Astrocyte (in vitro differentiated cells and primary cell): Measurements from ENCODE around the gene GSTM2. TPM values are rescaled to one million over a fixed set of nuclear protein-coding genes. Genes with fewer than 3 reads are reported as not detected.

Experiments used
- DNase-seq: peaks from one replicate; pipeline ENCODE4 v3.0.0-alpha.2; 2010; ENCODE audit warnings: low read depth
- FAIRE-seq: peaks from 2 replicates; lab custom pipeline; 2011; peaks lifted over from hg19 to GRCh38; lab: Jason Lieb, UNC
- H2AFZ ChIP-seq: 2 replicates; pipeline ENCODE4 v1.6.0; 2012; ENCODE audit warnings: low read depth, low read length, inconsistent platforms
- H3K27ac ChIP-seq: 2 replicates; pipeline ENCODE4 v1.5.1; 2011; ENCODE audit warnings: low read depth, low read length, inconsistent platforms
- H3K27me3 ChIP-seq: 2 replicates; pipeline ENCODE4 v1.6.0; 2011; ENCODE audit warnings: low read length, inconsistent platforms; ENCODE audit not compliant: insufficient read depth
- H3K36me3 ChIP-seq: 2 replicates; pipeline ENCODE4 v1.5.1; 2011; ENCODE audit warnings: low read length, inconsistent platforms; ENCODE audit not compliant: insufficient read depth
- H3K4me1 ChIP-seq: 2 replicates; pipeline ENCODE4 v1.5.1; 2011; ENCODE audit warnings: low read length, inconsistent platforms; ENCODE audit not compliant: insufficient read depth
- H3K4me2 ChIP-seq: 2 replicates; pipeline ENCODE4 v1.6.0; 2012; ENCODE audit warnings: low read length, inconsistent platforms
- H3K4me3 ChIP-seq: 2 replicates; pipeline ENCODE4 v1.5.1; 2011; ENCODE audit warnings: low read depth, mild to moderate bottlenecking, low read length, inconsistent platforms; ENCODE audit not compliant: insufficient read depth
- H3K79me2 ChIP-seq: 2 replicates; pipeline ENCODE4 v1.6.0; 2012; ENCODE audit warnings: mild to moderate bottlenecking, low read length, inconsistent platforms; ENCODE audit not compliant: insufficient read depth
- H3K9ac ChIP-seq: 2 replicates; pipeline ENCODE4 v1.6.0; 2012; ENCODE audit warnings: mild to moderate bottlenecking, low read length, inconsistent platforms
- H3K9me3 ChIP-seq: 2 replicates; pipeline ENCODE4 v1.5.1; 2012; ENCODE audit warnings: low read depth, mild to moderate bottlenecking, low read length, inconsistent platforms; ENCODE audit not compliant: insufficient read depth
- H4K20me1 ChIP-seq: 2 replicates; pipeline ENCODE4 v1.6.0; 2012; ENCODE audit warnings: low read length, inconsistent platforms; ENCODE audit not compliant: insufficient read depth
- H3K27ac Mint-ChIP-seq: one replicate; pipeline ENCODE4 v1.8.0; 2021; ENCODE audit warnings: mild to moderate bottlenecking, mixed read lengths; ENCODE audit not compliant: unreplicated experiment
- H3K27me3 Mint-ChIP-seq: one replicate; pipeline ENCODE4 v1.8.0; 2021; ENCODE audit warnings: low read depth, mixed read lengths; ENCODE audit not compliant: unreplicated experiment
- H3K36me3 Mint-ChIP-seq: one replicate; pipeline ENCODE4 v1.8.0; 2021; ENCODE audit warnings: low read depth, mixed read lengths; ENCODE audit not compliant: unreplicated experiment
- H3K4me1 Mint-ChIP-seq: one replicate; pipeline ENCODE4 v1.8.0; 2021; ENCODE audit warnings: low read depth, mixed read lengths; ENCODE audit not compliant: unreplicated experiment
- H3K4me3 Mint-ChIP-seq: one replicate; pipeline ENCODE4 v1.8.0; 2021; ENCODE audit warnings: mild to moderate bottlenecking, moderate library complexity, mixed read lengths; ENCODE audit not compliant: unreplicated experiment
- H3K9me3 Mint-ChIP-seq: one replicate; pipeline ENCODE4 v1.8.0; 2021; ENCODE audit warnings: mild to moderate bottlenecking, mixed read lengths; ENCODE audit not compliant: unreplicated experiment
- CTCF ChIP-seq: IDR thresholded peaks from 2 replicates; pipeline ENCODE4 v1.5.1; 2011; ENCODE audit warnings: low read depth, mild to moderate bottlenecking, inconsistent platforms, low read length, moderate library complexity; ENCODE audit not compliant: insufficient read depth
- EZH2 ChIP-seq: IDR thresholded peaks from 2 replicates; pipeline ENCODE4 v1.6.1; 2012; ENCODE audit warnings: mild to moderate bottlenecking, low read length, inconsistent platforms; ENCODE audit not compliant: insufficient read depth
- total RNA-seq: library from RNA; stranded (reverse); gene quantifications from 2 replicates; pipeline ENCODE4 v1.2.1, GENCODE V29; 2021

GSTM2 gene
- total RNA-seq, 1 donor from 2014 or later: 13.4 TPM

GRCh38 chr1:109657395-109657794 lies 10.5 kb upstream of the GSTM2 start:
- no peaks in the 10 kb centered on the region for H3K9me3 Mint-ChIP-seq
- FAIRE-seq (no peak), DNase-seq (no peak)
- H3K27me3 ChIP-seq: no peaks in the 10 kb centered on the region
- H3K36me3 ChIP-seq: no peaks in the 10 kb centered on the region
- TF ChIP-seq CTCF: no peak
- no peak for TF ChIP-seq EZH2
- H3K4me3 ChIP-seq: no peak overlapping the region
- no peak overlapping the region for H3K9ac ChIP-seq
- H4K20me1 ChIP-seq: no peaks in the 10 kb centered on the region
- H3K4me1 Mint-ChIP-seq: peaks cover 11% of the 10 kb centered on the region
- peaks cover 4% of the 10 kb centered on the region for H3K36me3 Mint-ChIP-seq
- no peaks in the 10 kb centered on the region for H3K9me3 ChIP-seq
- no peaks in the 10 kb centered on the region for H3K79me2 ChIP-seq
- peaks cover 14% of the 10 kb centered on the region for H3K4me1 ChIP-seq
- peaks cover 42% of the 10 kb centered on the region for H3K27me3 Mint-ChIP-seq
- no peak overlapping the region for H3K27ac ChIP-seq
- no peak overlapping the region for H2AFZ ChIP-seq
- no peak overlapping the region for H3K4me2 ChIP-seq
- H3K4me3 Mint-ChIP-seq: peak overlapping the region; percentile 14
- H3K27ac Mint-ChIP-seq: no peak overlapping the region

GRCh38 chr1:109657970-109658369 lies 9.9 kb upstream of the GSTM2 start:
- no peak overlapping the region for H3K4me3 Mint-ChIP-seq
- FAIRE-seq: no peak
- peaks cover 40% of the 10 kb centered on the region for H3K27me3 Mint-ChIP-seq
- Histone ChIP-seq H3K4me2 (no peak overlapping the region), H3K79me2 (no peaks in the 10 kb centered on the region), H3K4me3 (no peak overlapping the region), H2AFZ (no peak overlapping the region), H3K9ac (no peak overlapping the region), H4K20me1 (no peaks in the 10 kb centered on the region), H3K36me3 (no peaks in the 10 kb centered on the region), H3K9me3 (no peaks in the 10 kb centered on the region), H3K4me1 (peaks cover 14% of the 10 kb centered on the region), H3K27me3 (no peaks in the 10 kb centered on the region), H3K27ac (no peak overlapping the region)
- DNase-seq: no peak
- H3K36me3 Mint-ChIP-seq: peaks cover 4% of the 10 kb centered on the region
- H3K27ac Mint-ChIP-seq: no peak overlapping the region
- H3K9me3 Mint-ChIP-seq: no peaks in the 10 kb centered on the region
- TF ChIP-seq CTCF (no peak), EZH2 (no peak)
- peaks cover 11% of the 10 kb centered on the region for H3K4me1 Mint-ChIP-seq

- Mint-ChIP-seq H3K36me3 (peaks cover 4% of the 10 kb centered on the region), H3K27me3 (peaks cover 34% of the 10 kb centered on the region), H3K4me3 (no peak overlapping the region), H3K27ac (no peak overlapping the region), H3K4me1 (peaks cover 11% of the 10 kb centered on the region), H3K9me3 (no peaks in the 10 kb centered on the region)
- Histone ChIP-seq H3K27ac (no peak overlapping the region), H3K9me3 (no peaks in the 10 kb centered on the region), H3K9ac (no peak overlapping the region), H3K4me2 (no peak overlapping the region), H3K36me3 (no peaks in the 10 kb centered on the region), H3K4me1 (peaks cover 14% of the 10 kb centered on the region), H2AFZ (no peak overlapping the region), H3K79me2 (no peaks in the 10 kb centered on the region), H4K20me1 (no peaks in the 10 kb centered on the region), H3K4me3 (no peak overlapping the region), H3K27me3 (no peaks in the 10 kb centered on the region)
- no peak for DNase-seq
- no peak for FAIRE-seq
- TF ChIP-seq CTCF: no peak
- no peak for TF ChIP-seq EZH2
These were observed 9.3 kb upstream of the GSTM2 start for GRCh38 chr1:109658533-109659042.
